GM12878 (cell line): ENCODE measurements around the gene FSTL1.

Source experiments
- CBFB ChIP-seq: IDR thresholded peaks from 2 replicates; pipeline ENCODE4 v1.6.1; 2016; ENCODE audit warnings: antibody characterized with exemption, low read depth
- CBX3 ChIP-seq: fragments of 200-600 bp; sonication (generic); IDR thresholded peaks from 2 replicates; pipeline ENCODE4 v1.6.1; 2016; ENCODE audit warnings: low read depth, borderline replicate concordance
- EP300 ChIP-seq, 2 experiments: fragments of 150-350 bp in 1 of 2; IDR thresholded peaks; 2 replicates each; pipeline ENCODE4 v1.6.1; 2011 to 2012; ENCODE audit warnings: low read depth in 2 of 2, low read length in 2 of 2, borderline replicate concordance in 1 of 2, improper control_type of control experiment in 1 of 2, inconsistent platforms in 1 of 2; ENCODE audit not compliant: control insufficient read depth in 1 of 2
- FOS ChIP-seq: IDR thresholded peaks from 3 replicates; pipeline ENCODE4 v1.6.1; 2011; ENCODE audit warnings: borderline replicate concordance; ENCODE audit not compliant: insufficient read length; ENCODE audit errors: extremely low read depth
- KDM1A ChIP-seq: fragments of 200-600 bp; sonication (generic); IDR thresholded peaks from 2 replicates; pipeline ENCODE4 v1.6.1; 2016; ENCODE audit warnings: borderline replicate concordance
- POLR2A ChIP-seq: IDR thresholded peaks from 2 replicates; pipeline ENCODE4 v1.6.1; 2011; ENCODE audit warnings: low read depth, mild to moderate bottlenecking, low read length
- RBBP5 ChIP-seq: fragments of 200-600 bp; sonication (generic); conservative IDR thresholded peaks from 2 replicates; pipeline ENCODE4 v1.6.1; 2016
- SIN3A ChIP-seq: IDR thresholded peaks from 2 replicates; pipeline ENCODE4 v1.6.1; 2012; ENCODE audit warnings: low read depth, low read length, improper control_type of control experiment
- ZNF274 ChIP-seq: IDR thresholded peaks from one replicate; pipeline ENCODE4 v1.8.0; 2011; ENCODE audit not compliant: insufficient read length, insufficient read depth
- TF ChIP-seq, protein P1 (sequence below), 3 experiments: IDR thresholded peaks in 2 of 3; conservative IDR thresholded peaks in 1 of 3; 2 replicates each; pipeline ENCODE4 v1.5.1; 2011; ENCODE audit warnings: low read depth in 3 of 3, low read length in 3 of 3, mild to moderate bottlenecking in 3 of 3, control low read depth in 2 of 3, moderate library complexity in 2 of 3, inconsistent platforms in 1 of 3, mixed read lengths in 1 of 3; ENCODE audit not compliant: control insufficient read depth in 2 of 3, insufficient read depth in 1 of 3; ENCODE audit errors: extremely low read depth in 1 of 3

DNA sequence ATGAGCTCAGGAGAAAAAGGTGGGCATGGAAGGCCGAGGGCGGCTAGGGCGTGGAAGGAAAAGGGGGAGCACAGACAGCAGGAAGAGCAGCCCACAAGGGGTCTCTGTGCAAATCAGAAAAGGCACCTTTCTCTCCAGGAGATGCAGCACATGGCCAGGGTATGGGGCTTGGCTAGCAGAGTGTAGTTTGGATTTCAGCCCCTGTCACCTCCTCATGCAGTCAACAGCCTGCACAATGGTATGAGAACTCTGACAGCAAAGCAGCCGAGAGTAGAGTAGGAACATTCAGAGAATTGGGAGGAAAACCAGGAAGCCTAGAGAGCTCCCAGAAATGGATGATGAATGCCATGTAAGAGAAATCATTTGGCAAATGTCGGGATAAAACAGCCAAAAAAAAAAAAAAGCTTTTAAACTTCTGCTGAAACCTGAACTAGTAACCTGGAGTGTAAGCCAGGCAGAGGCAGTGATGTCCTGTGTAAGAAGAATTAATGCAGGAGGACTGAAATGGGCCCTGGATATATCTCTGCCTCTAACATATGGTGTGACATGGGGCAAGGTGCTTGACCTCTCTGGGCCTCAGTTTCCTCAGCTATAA lies 25.7 kb downstream of the FSTL1 start:
- TF ChIP-seq SIN3A (no peak), ZNF274 (no peak), KDM1A (no peak), FOS (no peak), CBFB (no peak), POLR2A (no peak), EP300 (IDR thresholded peaks at IDR 0.05; ENCODE audit: borderline replicate concordance in 1 of 2, control insufficient read depth in 1 of 2, low read depth in 2 of 2, low read length in 2 of 2) (no peak), CBX3 (no peak), RBBP5 (no peak)
- TF ChIP-seq, protein P1, sequence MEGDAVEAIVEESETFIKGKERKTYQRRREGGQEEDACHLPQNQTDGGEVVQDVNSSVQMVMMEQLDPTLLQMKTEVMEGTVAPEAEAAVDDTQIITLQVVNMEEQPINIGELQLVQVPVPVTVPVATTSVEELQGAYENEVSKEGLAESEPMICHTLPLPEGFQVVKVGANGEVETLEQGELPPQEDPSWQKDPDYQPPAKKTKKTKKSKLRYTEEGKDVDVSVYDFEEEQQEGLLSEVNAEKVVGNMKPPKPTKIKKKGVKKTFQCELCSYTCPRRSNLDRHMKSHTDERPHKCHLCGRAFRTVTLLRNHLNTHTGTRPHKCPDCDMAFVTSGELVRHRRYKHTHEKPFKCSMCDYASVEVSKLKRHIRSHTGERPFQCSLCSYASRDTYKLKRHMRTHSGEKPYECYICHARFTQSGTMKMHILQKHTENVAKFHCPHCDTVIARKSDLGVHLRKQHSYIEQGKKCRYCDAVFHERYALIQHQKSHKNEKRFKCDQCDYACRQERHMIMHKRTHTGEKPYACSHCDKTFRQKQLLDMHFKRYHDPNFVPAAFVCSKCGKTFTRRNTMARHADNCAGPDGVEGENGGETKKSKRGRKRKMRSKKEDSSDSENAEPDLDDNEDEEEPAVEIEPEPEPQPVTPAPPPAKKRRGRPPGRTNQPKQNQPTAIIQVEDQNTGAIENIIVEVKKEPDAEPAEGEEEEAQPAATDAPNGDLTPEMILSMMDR (IDR thresholded peaks at IDR 0.05 in 2 of 3, conservative IDR thresholded peaks at IDR 0.05 in 1 of 3; ENCODE audit: control insufficient read depth in 2 of 3, extremely low read depth in 1 of 3, insufficient read depth in 1 of 3, low read depth in 3 of 3, low read length in 3 of 3): no peak
